Colonic mucosa (tissue), 4 donors: ENCODE measurements around the gene ASIC4. TPM values are rescaled to one million over a fixed set of nuclear protein-coding genes. Genes with fewer than 3 reads are reported as not detected.

Source experiments
- DNase-seq: peaks from one replicate; pipeline ENCODE4 v3.0.0-alpha.2; 2020
- H3K27ac ChIP-seq: fragments of 200-600 bp; one replicate; pipeline ENCODE4 v1.8.0; 2021
- H3K27me3 ChIP-seq: fragments of 200-600 bp; one replicate; pipeline ENCODE4 v1.8.0; 2021
- H3K36me3 ChIP-seq: fragments of 200-600 bp; one replicate; pipeline ENCODE4 v1.8.0; 2021
- H3K4me1 ChIP-seq: fragments of 200-600 bp; one replicate; pipeline ENCODE4 v1.8.0; 2021; ENCODE audit warnings: mild to moderate bottlenecking
- H3K4me3 ChIP-seq: fragments of 200-600 bp; one replicate; pipeline ENCODE4 v1.8.0; 2021
- H3K9ac ChIP-seq, 2 donors: one replicate each; pipeline ENCODE4 v1.7.0; 2013; ENCODE audit warnings: control low read depth in 2 of 2, low read depth in 2 of 2, low read length in 2 of 2
- H3K9me3 ChIP-seq: fragments of 200-600 bp; one replicate; pipeline ENCODE4 v1.8.0; 2021
- intact Hi-C: fragments of 100-400 bp; cut with DNase I; formaldehyde crosslinking; loops from one replicate; pipeline ENCODE4 v1.14.1; 2022
- total RNA-seq, 2 donors: library from RNA; stranded (reverse); fragmentation: NEBNext Ultra II Directional in 1 of 2; extraction: Animal tissue kit (Norgen Biotek cat#: 25700) in 1 of 2; gene quantifications; one replicate each; pipeline ENCODE4 v1.2.1, GENCODE V29; 2021
- TF ChIP-seq, protein P1 (sequence below): fragments of 200-600 bp; IDR thresholded peaks from one replicate; pipeline ENCODE4 v1.8.0; 2022; ENCODE audit warnings: antibody characterized with exemption, mild to moderate bottlenecking
- donor health status: healthy.
- donor health status: DM: no; HTN: no; CAD: no.
- donor health status: DM: no; HTN: no; CAD: no.

Gene ASIC4
- total RNA-seq, 2 donors from 2014 or later: 0.12 TPM; not detected in 1

DNA sequence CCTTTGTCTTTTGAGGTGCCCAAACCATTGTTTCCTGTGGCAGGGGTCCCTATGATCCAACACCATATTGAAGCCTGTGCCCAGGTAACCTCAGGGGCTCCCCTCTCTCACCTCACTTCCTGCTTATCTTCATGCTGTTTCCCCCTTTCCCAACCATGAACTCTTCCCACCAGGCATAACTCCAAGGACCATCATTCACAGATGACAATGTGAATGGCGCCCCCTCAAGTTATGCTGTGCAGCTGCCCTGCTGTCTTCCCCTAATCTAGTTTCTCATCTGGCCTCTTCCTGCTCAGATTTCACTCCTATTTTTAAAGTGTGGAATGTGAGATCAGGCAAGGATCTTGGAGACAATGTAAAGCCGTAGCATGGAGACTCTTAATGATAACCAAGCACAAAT is 14.1 kb upstream of the ASIC4 start:
- no peak for DNase-seq
- TF ChIP-seq, protein P1, sequence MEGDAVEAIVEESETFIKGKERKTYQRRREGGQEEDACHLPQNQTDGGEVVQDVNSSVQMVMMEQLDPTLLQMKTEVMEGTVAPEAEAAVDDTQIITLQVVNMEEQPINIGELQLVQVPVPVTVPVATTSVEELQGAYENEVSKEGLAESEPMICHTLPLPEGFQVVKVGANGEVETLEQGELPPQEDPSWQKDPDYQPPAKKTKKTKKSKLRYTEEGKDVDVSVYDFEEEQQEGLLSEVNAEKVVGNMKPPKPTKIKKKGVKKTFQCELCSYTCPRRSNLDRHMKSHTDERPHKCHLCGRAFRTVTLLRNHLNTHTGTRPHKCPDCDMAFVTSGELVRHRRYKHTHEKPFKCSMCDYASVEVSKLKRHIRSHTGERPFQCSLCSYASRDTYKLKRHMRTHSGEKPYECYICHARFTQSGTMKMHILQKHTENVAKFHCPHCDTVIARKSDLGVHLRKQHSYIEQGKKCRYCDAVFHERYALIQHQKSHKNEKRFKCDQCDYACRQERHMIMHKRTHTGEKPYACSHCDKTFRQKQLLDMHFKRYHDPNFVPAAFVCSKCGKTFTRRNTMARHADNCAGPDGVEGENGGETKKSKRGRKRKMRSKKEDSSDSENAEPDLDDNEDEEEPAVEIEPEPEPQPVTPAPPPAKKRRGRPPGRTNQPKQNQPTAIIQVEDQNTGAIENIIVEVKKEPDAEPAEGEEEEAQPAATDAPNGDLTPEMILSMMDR: no peak
- Histone ChIP-seq H3K4me3 (no peak overlapping the region), H3K27me3 (peaks cover 21% of the 10 kb centered on the region), H3K36me3 (no peaks in the 10 kb centered on the region), H3K4me1 (no peaks in the 10 kb centered on the region), H3K27ac (no peak overlapping the region), H3K9me3 (no peaks in the 10 kb centered on the region), H3K9ac (no peak overlapping the region)
- intact Hi-C loops: no loop called here

DNA sequence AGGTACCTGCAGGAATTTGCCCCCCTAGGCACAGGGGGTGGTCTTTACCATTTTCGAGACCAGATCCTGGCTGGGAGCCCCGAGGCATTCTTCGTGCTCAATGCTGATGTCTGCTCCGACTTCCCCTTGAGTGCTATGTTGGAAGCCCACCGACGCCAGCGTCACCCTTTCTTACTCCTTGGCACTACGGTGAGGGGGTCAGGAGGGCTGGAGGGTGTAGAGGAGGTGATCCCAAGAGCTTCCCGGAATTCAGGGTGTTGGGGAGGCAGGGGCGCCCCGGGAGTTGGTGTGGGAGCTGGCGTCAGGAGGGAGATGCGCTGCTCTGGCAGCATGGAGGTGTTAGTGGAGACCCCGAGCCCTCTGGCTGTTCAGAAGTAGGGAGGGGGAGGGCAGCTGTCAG is 12.4 kb upstream of the ASIC4 start:
- Histone ChIP-seq H3K4me1 (no peaks in the 10 kb centered on the region), H3K9me3 (no peaks in the 10 kb centered on the region), H3K4me3 (no peak overlapping the region), H3K27me3 (peaks cover 5% of the 10 kb centered on the region), H3K9ac (no peak overlapping the region), H3K36me3 (no peaks in the 10 kb centered on the region), H3K27ac (no peak overlapping the region)
- no peak for DNase-seq
- TF ChIP-seq, protein P1: no peak
- intact Hi-C loops: no loop called here

DNA sequence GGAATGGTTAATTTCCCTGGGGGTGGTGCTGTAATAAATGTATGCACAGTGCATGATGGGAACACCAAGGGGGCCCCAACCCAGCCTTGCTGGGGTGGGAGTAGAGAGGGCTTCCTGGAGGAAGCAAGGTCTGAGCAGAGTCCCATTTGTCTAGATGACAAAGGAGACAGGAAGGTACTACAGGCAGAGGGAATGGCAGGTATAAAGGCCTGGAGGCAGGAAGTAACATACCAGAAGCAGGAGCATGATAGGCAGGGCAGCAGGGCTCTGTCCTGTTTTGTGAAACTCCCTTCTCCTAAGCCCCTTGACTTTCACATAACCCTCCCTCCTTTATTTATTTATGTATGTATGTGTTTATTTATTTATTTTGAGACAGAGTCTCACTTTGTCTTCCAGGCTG is 11.7 kb upstream of the ASIC4 start:
- no peaks in the 10 kb centered on the region for H3K4me1 ChIP-seq
- H3K9ac ChIP-seq: no peak overlapping the region
- no peak overlapping the region for H3K4me3 ChIP-seq
- no peaks in the 10 kb centered on the region for H3K27me3 ChIP-seq
- TF ChIP-seq, protein P1: no peak
- no peak overlapping the region for H3K27ac ChIP-seq
- H3K36me3 ChIP-seq: no peaks in the 10 kb centered on the region
- intact Hi-C loops: no loop called here
- no peaks in the 10 kb centered on the region for H3K9me3 ChIP-seq
- DNase-seq: no peak

DNA sequence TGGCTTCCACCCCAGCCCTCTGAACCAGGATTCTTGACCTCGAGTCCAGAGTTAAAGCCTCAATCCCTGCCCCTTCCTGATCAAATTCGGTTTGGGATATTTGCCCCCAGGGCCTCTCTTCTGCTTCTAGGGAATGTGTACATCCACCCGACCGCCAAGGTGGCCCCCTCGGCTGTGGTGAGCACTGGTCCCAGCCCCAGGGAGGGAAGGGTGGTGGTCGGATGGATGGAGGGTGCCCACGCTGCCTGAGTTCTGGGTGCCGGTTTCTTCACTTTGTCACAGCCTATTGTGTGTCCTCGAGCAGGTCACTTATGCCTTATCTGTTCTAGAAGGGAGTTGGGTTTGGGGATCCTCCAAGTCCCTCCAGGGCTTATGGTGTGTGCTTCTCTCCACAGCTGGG is 8.7 kb upstream of the ASIC4 start:
- TF ChIP-seq, protein P1: no peak
- no peaks in the 10 kb centered on the region for H3K36me3 ChIP-seq
- H3K9me3 ChIP-seq: no peaks in the 10 kb centered on the region
- H3K27ac ChIP-seq: no peak overlapping the region
- no peak for DNase-seq
- H3K4me1 ChIP-seq: no peaks in the 10 kb centered on the region
- H3K9ac ChIP-seq: no peak overlapping the region
- intact Hi-C loops: no loop called here
- no peak overlapping the region for H3K4me3 ChIP-seq
- H3K27me3 ChIP-seq: peaks cover 4% of the 10 kb centered on the region

DNA sequence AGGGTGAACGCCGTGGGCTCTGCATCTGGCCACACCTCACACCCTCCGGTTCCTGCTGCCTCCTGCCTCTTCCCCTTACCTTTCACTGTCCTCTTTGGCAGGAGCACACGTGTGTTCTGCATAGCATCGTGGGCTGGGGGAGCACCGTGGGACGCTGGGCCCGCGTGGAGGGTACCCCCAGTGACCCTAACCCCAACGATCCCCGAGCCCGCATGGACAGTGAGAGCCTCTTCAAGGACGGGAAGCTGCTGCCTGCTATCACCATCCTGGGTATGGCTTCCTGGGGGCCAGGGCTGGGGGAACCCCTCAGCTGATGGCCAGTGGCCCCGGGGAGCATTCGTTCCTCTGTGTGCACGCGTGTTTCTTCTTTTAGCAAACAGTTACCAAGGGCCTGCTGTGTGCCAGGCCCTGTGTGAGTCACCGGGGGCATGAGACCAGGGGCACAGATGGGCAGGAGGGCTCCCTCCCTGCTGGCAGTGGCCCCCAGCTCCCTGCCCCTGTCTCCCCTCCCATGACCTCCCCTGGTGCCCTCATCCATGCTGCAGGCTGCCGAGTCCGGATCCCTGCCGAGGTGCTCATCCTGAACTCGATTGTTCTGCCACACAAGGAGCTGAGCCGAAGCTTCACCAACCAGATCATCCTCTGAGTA is 8.0 kb upstream of the ASIC4 start:
- TF ChIP-seq, protein P1: no peak
- no peak overlapping the region for H3K27ac ChIP-seq
- no peak overlapping the region for H3K9ac ChIP-seq

More for the DNA sequence above, 8.0 kb upstream of the ASIC4 start:
- DNase-seq: no peak
- no peak overlapping the region for H3K4me3 ChIP-seq
- H3K9me3 ChIP-seq: no peaks in the 10 kb centered on the region
- H3K4me1 ChIP-seq: no peaks in the 10 kb centered on the region
- no peaks in the 10 kb centered on the region for H3K36me3 ChIP-seq
- intact Hi-C loops: no loop called here
- H3K27me3 ChIP-seq: peaks cover 7% of the 10 kb centered on the region
